ENCODE results near the gene KCTD16. TPM values are rescaled to one million over a fixed set of nuclear protein-coding genes. Genes with fewer than 3 reads are reported as not detected.

KCTD16 gene
- total and polyA plus RNA-seq, 2 experiments from 2014 or later, result 0.02 to 0.76 TPM

GRCh38 chr5:144122641-144123040 lies 48.0 kb upstream of the KCTD16 start (continued):
- TF ChIP-seq ZNF462 (CRISPR knock-in tag; IDR thresholded peaks at IDR 0.05), result no peak
- no peak for TF ChIP-seq POLR2AphosphoS5 (IDR thresholded peaks at IDR 0.05; ENCODE audit: low read depth)
- TF ChIP-seq, protein P1, sequence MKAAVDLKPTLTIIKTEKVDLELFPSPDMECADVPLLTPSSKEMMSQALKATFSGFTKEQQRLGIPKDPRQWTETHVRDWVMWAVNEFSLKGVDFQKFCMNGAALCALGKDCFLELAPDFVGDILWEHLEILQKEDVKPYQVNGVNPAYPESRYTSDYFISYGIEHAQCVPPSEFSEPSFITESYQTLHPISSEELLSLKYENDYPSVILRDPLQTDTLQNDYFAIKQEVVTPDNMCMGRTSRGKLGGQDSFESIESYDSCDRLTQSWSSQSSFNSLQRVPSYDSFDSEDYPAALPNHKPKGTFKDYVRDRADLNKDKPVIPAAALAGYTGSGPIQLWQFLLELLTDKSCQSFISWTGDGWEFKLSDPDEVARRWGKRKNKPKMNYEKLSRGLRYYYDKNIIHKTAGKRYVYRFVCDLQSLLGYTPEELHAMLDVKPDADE (IDR thresholded peaks at IDR 0.05), result no peak
- TF ChIP-seq ZNF114 (CRISPR knock-in tag; IDR thresholded peaks at IDR 0.05), result no peak
- no peak for TF ChIP-seq EZH2 (IDR thresholded peaks at IDR 0.05; ENCODE audit: low read depth, unreplicated experiment)

DNA sequence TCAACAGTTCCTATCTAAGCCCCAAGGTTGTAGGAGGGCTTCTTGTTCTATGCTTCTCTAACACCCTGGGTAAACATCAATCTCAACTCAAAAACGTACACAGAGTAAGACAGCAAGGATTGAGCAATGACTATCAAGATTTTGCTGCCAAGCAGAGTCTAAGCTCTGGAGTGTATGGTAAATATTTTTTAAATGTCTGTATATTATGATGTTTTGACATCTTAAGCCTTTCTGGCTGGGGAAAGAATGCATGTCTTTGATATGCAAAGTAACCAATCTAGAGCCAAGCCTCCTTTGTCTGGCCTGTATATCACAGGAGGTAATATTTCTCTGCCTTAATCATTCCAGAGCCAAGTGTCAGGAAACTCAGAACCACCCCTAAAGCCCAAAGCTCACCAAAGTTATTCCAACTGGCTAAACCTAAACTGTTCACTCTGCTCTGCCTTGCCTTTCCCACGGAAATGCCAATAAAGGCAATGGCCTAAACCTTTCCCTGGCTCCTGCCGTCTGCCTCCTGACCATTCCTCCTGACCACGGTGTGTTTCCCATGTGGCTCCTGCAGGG lies 45.4 kb upstream of the KCTD16 start:
- H3K4me3 Mint-ChIP-seq, result no peak overlapping the region
- TF ChIP-seq CREB1 (CRISPR knock-in tag; IDR thresholded peaks at IDR 0.05; ENCODE audit: low read depth), result no peak
- no peak for TF ChIP-seq POLR2AphosphoS5 (IDR thresholded peaks at IDR 0.05; ENCODE audit: low read depth)
- TF ChIP-seq ZNF331 (CRISPR knock-in tag; IDR thresholded peaks at IDR 0.05; ENCODE audit: low read depth), result no peak
- no peak for TF ChIP-seq NANOG (IDR thresholded peaks at IDR 0.05; ENCODE audit: borderline replicate concordance)
- TF ChIP-seq STAT1 (IDR thresholded peaks at IDR 0.05; ENCODE audit: unreplicated experiment), result no peak
- TF ChIP-seq, protein P2, sequence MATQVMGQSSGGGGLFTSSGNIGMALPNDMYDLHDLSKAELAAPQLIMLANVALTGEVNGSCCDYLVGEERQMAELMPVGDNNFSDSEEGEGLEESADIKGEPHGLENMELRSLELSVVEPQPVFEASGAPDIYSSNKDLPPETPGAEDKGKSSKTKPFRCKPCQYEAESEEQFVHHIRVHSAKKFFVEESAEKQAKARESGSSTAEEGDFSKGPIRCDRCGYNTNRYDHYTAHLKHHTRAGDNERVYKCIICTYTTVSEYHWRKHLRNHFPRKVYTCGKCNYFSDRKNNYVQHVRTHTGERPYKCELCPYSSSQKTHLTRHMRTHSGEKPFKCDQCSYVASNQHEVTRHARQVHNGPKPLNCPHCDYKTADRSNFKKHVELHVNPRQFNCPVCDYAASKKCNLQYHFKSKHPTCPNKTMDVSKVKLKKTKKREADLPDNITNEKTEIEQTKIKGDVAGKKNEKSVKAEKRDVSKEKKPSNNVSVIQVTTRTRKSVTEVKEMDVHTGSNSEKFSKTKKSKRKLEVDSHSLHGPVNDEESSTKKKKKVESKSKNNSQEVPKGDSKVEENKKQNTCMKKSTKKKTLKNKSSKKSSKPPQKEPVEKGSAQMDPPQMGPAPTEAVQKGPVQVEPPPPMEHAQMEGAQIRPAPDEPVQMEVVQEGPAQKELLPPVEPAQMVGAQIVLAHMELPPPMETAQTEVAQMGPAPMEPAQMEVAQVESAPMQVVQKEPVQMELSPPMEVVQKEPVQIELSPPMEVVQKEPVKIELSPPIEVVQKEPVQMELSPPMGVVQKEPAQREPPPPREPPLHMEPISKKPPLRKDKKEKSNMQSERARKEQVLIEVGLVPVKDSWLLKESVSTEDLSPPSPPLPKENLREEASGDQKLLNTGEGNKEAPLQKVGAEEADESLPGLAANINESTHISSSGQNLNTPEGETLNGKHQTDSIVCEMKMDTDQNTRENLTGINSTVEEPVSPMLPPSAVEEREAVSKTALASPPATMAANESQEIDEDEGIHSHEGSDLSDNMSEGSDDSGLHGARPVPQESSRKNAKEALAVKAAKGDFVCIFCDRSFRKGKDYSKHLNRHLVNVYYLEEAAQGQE (IDR thresholded peaks at IDR 0.05; ENCODE audit: unreplicated experiment), result no peak
- no peak for TF ChIP-seq ZNF114 (CRISPR knock-in tag; IDR thresholded peaks at IDR 0.05)

More for the DNA sequence above, 45.4 kb upstream of the KCTD16 start:
- H3K27me3 Mint-ChIP-seq (ENCODE audit: insufficient read depth, low read depth, poor library complexity), result peaks cover 2% of the 10 kb centered on the region
- H3K4me2 ChIP-seq, result 0 out of 2 replicates have a peak overlapping the region, but pooled peaks have one; percentile 11
- H3F3A ChIP-seq (replicated peaks; ENCODE audit: low read depth), result no peaks in the 10 kb centered on the region
- H3K4me1 Mint-ChIP-seq, result peaks cover 15% of the 10 kb centered on the region; the same call in 2 of the 3 replicates
- peak; percentile 17 for DNase-seq (ENCODE audit: low spot score)
- peaks cover 10% of the 10 kb centered on the region for H3K4me1 ChIP-seq (ENCODE audit: insufficient read depth)
- H3K27ac ChIP-seq (ENCODE audit: low read depth), result 0 out of 2 replicates have a peak overlapping the region, but pooled peaks have one; percentile 39
- no peaks in the 10 kb centered on the region for H3K36me3 ChIP-seq (ENCODE audit: insufficient read depth)
- H3K36me3 Mint-ChIP-seq (ENCODE audit: low read depth), result no peaks in the 10 kb centered on the region
- H3K27ac Mint-ChIP-seq, result no peak overlapping the region
- H2AFZ ChIP-seq, result peak overlapping the region; percentile 66
- no peaks in the 10 kb centered on the region for H3K79me2 ChIP-seq (replicated peaks; ENCODE audit: insufficient read depth)
- peaks cover 2% of the 10 kb centered on the region; the same call in 1 of the 3 replicates for H3K9me3 Mint-ChIP-seq
- peaks cover 7% of the 10 kb centered on the region; the same call in 1 of the 2 replicates for H3K9me2 ChIP-seq (ENCODE audit: insufficient read depth)
- no peaks in the 10 kb centered on the region for H3K27me3 ChIP-seq (ENCODE audit: insufficient read depth)
- peak; percentile 67 for ATAC-seq
- H3K4me3 ChIP-seq, result no peak overlapping the region
- no peaks in the 10 kb centered on the region for H4K20me1 ChIP-seq (replicated peaks; ENCODE audit: insufficient read depth)
